ENCODE measurements around the gene NTMT1. TPM values are rescaled to one million over a fixed set of nuclear protein-coding genes. Genes with fewer than 3 reads are reported as not detected.
A peak's percentile ranks its signal among the peaks of the same experiment; 100 is the strongest.

NTMT1 gene
- total and polyA plus RNA-seq, 9 donors: 11.7 to 33.1 (median 25.3) TPM

GRCh38 chr9:129654554-129655040, 28.6 kb downstream of the NTMT1 start:
- Histone ChIP-seq H3K4me3 (no peak overlapping the region), H3K9me3 (no peaks in the 10 kb centered on the region), H3K27me3 (no peaks in the 10 kb centered on the region), H3K4me1 (ENCODE audit: insufficient read depth) (peaks cover 8% of the 10 kb centered on the region), H3K27ac (peak overlapping the region in 1 of 2 donors; percentile 47), H3K36me3 (no peaks in the 10 kb centered on the region)
- peak in 1 of 5 donors; percentile 29 for DNase-seq
- intact Hi-C loops (cut with DNase I): no loop called here
- WGBS, 3 donors: 10 to 16% (median 14%) methylated on average over 20 of the region's 20 CpGs
- TF ChIP-seq EP300 (IDR thresholded peaks at IDR 0.05): no peak
- no peak for TF ChIP-seq POLR2A (IDR thresholded peaks at IDR 0.05)
- TF ChIP-seq, protein P1, sequence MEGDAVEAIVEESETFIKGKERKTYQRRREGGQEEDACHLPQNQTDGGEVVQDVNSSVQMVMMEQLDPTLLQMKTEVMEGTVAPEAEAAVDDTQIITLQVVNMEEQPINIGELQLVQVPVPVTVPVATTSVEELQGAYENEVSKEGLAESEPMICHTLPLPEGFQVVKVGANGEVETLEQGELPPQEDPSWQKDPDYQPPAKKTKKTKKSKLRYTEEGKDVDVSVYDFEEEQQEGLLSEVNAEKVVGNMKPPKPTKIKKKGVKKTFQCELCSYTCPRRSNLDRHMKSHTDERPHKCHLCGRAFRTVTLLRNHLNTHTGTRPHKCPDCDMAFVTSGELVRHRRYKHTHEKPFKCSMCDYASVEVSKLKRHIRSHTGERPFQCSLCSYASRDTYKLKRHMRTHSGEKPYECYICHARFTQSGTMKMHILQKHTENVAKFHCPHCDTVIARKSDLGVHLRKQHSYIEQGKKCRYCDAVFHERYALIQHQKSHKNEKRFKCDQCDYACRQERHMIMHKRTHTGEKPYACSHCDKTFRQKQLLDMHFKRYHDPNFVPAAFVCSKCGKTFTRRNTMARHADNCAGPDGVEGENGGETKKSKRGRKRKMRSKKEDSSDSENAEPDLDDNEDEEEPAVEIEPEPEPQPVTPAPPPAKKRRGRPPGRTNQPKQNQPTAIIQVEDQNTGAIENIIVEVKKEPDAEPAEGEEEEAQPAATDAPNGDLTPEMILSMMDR (IDR thresholded peaks at IDR 0.05): no peak

DNA sequence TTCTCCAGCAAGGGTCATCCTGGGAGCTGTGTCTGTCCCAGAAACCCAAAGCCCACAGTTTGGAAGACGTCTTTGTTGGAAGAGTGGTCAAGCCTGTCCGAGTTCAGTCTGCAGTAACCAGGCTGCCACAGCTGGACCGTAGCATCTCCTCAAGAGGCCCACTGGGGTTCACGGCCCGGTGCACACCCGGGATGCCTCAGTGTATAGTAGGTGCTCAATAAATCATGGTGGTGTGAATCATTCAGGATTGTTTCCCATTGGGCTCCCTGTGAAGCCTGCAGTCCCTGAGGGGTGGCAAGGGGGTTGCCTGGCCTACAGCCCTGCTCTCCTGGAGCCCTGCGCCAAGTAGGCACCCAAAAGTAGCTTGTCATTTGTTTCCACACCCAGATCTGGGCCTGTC, 29.2 kb downstream of the NTMT1 start:
- no peaks in the 10 kb centered on the region for H3K36me3 ChIP-seq
- H3K27ac ChIP-seq: no peak overlapping the region
- H3K4me1 ChIP-seq (ENCODE audit: insufficient read depth): peaks cover 8% of the 10 kb centered on the region
- no peaks in the 10 kb centered on the region for H3K27me3 ChIP-seq
- 50 to 66% (median 63%) methylated on average over 7 of the region's 7 CpGs for WGBS, 3 donors
- TF ChIP-seq, protein P1 (IDR thresholded peaks at IDR 0.05): no peak
- intact Hi-C loops (cut with DNase I): no loop called here
- H3K4me3 ChIP-seq: no peak overlapping the region
- DNase-seq: peak in 1 of 5 donors; percentile 15
- H3K9me3 ChIP-seq: no peaks in the 10 kb centered on the region

GRCh38 chr9:129655696-129656095, 29.7 kb downstream of the NTMT1 start:
- Histone ChIP-seq H3K27me3 (no peaks in the 10 kb centered on the region), H3K9me3 (no peaks in the 10 kb centered on the region), H3K4me1 (ENCODE audit: insufficient read depth) (peaks cover 8% of the 10 kb centered on the region), H3K27ac (no peak overlapping the region), H3K4me3 (no peak overlapping the region), H3K36me3 (no peaks in the 10 kb centered on the region)
- intact Hi-C loops (cut with DNase I): no loop called here
- no peak for TF ChIP-seq POLR2A (IDR thresholded peaks at IDR 0.05)
- TF ChIP-seq, protein P1 (IDR thresholded peaks at IDR 0.05): no peak
- no peak for TF ChIP-seq EP300 (IDR thresholded peaks at IDR 0.05)
- WGBS, 3 donors: 79 to 82% (median 79%) methylated on average over 7 of the region's 7 CpGs
- DNase-seq: no peak

- no peak overlapping the region for H3K27ac ChIP-seq
- H3K36me3 ChIP-seq: no peaks in the 10 kb centered on the region
- TF ChIP-seq EP300 (IDR thresholded peaks at IDR 0.05) (no peak), POLR2A (IDR thresholded peaks at IDR 0.05) (no peak)
- TF ChIP-seq, protein P1 (IDR thresholded peaks at IDR 0.05): no peak
- intact Hi-C loops (cut with DNase I): no loop called here
- peaks cover 8% of the 10 kb centered on the region for H3K4me1 ChIP-seq (ENCODE audit: insufficient read depth)
- no peaks in the 10 kb centered on the region for H3K9me3 ChIP-seq
- no peaks in the 10 kb centered on the region for H3K27me3 ChIP-seq
- no peak for DNase-seq
- no peak overlapping the region for H3K4me3 ChIP-seq
- WGBS, 3 donors: 72 to 79% (median 74%) methylated on average over 12 of the region's 12 CpGs
These were observed 30.9 kb downstream of the NTMT1 start for GRCh38 chr9:129656795-129657390.

Measured in ovary (tissue), 9 donors.